Naive thymus-derived CD4-positive, alpha-beta T cell (primary cell): Measurements from ENCODE around the gene SLC22A23. TPM values are rescaled to one million over a fixed set of nuclear protein-coding genes. Genes with fewer than 3 reads are reported as not detected.

Experiments
- ATAC-seq: fragments of 150-1000 bp; cut with Tn5 transposase; 2 replicates; pipeline ENCODE4 v1.10.0; 2021; ENCODE audit warnings: mild to moderate bottlenecking, moderate library complexity
- CTCF ChIA-PET: fragments of 350-600 bp; sonication (Branson Sonifier 250); formaldehyde crosslinking; loops from one replicate; lab custom pipeline; 2021; ENCODE audit warnings: antibody characterized with exemption; lab: Charles Lee
- POLR2A ChIA-PET: fragments of 350-600 bp; sonication (Branson Sonifier 250); formaldehyde crosslinking; loops from one replicate; lab custom pipeline; 2021; ENCODE audit warnings: antibody characterized with exemption, inconsistent platforms; lab: Charles Lee
- DNase-seq, 9 donors: peaks; one replicate each; pipeline versions ENCODE4 v3.0.0 to v3.0.0-alpha.2; 2020 to 2022; ENCODE audit warnings: mixed read lengths in 1 of 9
- H3K27ac ChIP-seq: one replicate; pipeline ENCODE4 v1.7.0; 2013; ENCODE audit warnings: mild to moderate bottlenecking, low read depth, low read length, moderate library complexity
- H3K27me3 ChIP-seq, 2 donors: one replicate each; pipeline ENCODE4 v1.7.0; 2013; ENCODE audit warnings: low read length in 2 of 2, mild to moderate bottlenecking in 2 of 2, moderate library complexity in 2 of 2; ENCODE audit not compliant: control insufficient read depth in 2 of 2, insufficient read depth in 2 of 2
- H3K36me3 ChIP-seq, 3 experiments: 1 replicate in 2 of 3; 2 replicates in 1 of 3; pipeline ENCODE4 v1.7.0; 2013; ENCODE audit warnings: low read length in 3 of 3, mild to moderate bottlenecking in 3 of 3, moderate library complexity in 1 of 3; ENCODE audit not compliant: insufficient read depth in 3 of 3, control insufficient read depth in 2 of 3
- H3K4me1 ChIP-seq, 2 donors: one replicate each; pipeline ENCODE4 v1.7.0; 2013; ENCODE audit warnings: low read length in 2 of 2, mild to moderate bottlenecking in 2 of 2, moderate library complexity in 1 of 2; ENCODE audit not compliant: control insufficient read depth in 2 of 2, insufficient read depth in 2 of 2
- H3K4me3 ChIP-seq: 2 replicates; pipeline ENCODE4 v1.7.0; 2013; ENCODE audit warnings: mild to moderate bottlenecking, low read length
- H3K9me3 ChIP-seq, 3 experiments: 1 replicate in 2 of 3; 2 replicates in 1 of 3; pipeline ENCODE4 v1.7.0; 2013; ENCODE audit warnings: low read length in 3 of 3; ENCODE audit not compliant: control insufficient read depth in 2 of 3
- H3K27ac Mint-ChIP-seq, 9 donors: one replicate each; pipeline ENCODE4 v1.8.0; 2020 to 2022; ENCODE audit warnings: mixed read lengths in 9 of 9, mild to moderate bottlenecking in 8 of 9, moderate library complexity in 5 of 9, inconsistent platforms in 2 of 9
- H3K27me3 Mint-ChIP-seq, 5 donors: one replicate each; pipeline ENCODE4 v1.8.0; 2021 to 2022; ENCODE audit warnings: mixed read lengths in 5 of 5, mild to moderate bottlenecking in 1 of 5
- H3K36me3 Mint-ChIP-seq, 5 donors: one replicate each; pipeline ENCODE4 v1.8.0; 2020 to 2022; ENCODE audit warnings: mixed read lengths in 5 of 5, mild to moderate bottlenecking in 3 of 5, inconsistent platforms in 1 of 5
- H3K4me1 Mint-ChIP-seq, 7 donors: one replicate each; pipeline ENCODE4 v1.8.0; 2020 to 2022; ENCODE audit warnings: mixed read lengths in 7 of 7, mild to moderate bottlenecking in 3 of 7, inconsistent platforms in 1 of 7
- H3K4me3 Mint-ChIP-seq, 10 donors: one replicate each; pipeline ENCODE4 v1.8.0; 2020 to 2022; ENCODE audit warnings: mild to moderate bottlenecking in 10 of 10, mixed read lengths in 10 of 10, moderate library complexity in 6 of 10, inconsistent platforms in 2 of 10
- H3K9me3 Mint-ChIP-seq, 11 donors: one replicate each; pipeline ENCODE4 v1.8.0; 2020 to 2022; ENCODE audit warnings: mixed read lengths in 11 of 11, mild to moderate bottlenecking in 4 of 11, inconsistent platforms in 1 of 11, moderate library complexity in 1 of 11
- intact Hi-C, 2 donors: fragments of 100-400 bp; cut with micrococcal nuclease; formaldehyde crosslinking; loops; one replicate each; pipeline ENCODE4 v1.15.1; 2023
- polyA plus RNA-seq, 2 donors: library from polyadenylated mRNA; unstranded; fragments of 300-500 nt; fragmentation: Illumina TruSeq; gene quantifications; one replicate each; pipeline ENCODE4 v1.2.3, GENCODE V29; 2021
- total RNA-seq, 6 experiments: library from RNA in 5 of 6; stranded (reverse) in 5 of 6; gene quantifications; 1 replicate in 5 of 6; 2 replicates in 1 of 6; pipeline ENCODE4 v1.2.3 and lab custom pipeline; 2021 to 2026

The SLC22A23 gene
- total and polyA plus RNA-seq, 7 experiments from 2014 or later = 1.1 to 23.8 (median 13.6) TPM

DNA sequence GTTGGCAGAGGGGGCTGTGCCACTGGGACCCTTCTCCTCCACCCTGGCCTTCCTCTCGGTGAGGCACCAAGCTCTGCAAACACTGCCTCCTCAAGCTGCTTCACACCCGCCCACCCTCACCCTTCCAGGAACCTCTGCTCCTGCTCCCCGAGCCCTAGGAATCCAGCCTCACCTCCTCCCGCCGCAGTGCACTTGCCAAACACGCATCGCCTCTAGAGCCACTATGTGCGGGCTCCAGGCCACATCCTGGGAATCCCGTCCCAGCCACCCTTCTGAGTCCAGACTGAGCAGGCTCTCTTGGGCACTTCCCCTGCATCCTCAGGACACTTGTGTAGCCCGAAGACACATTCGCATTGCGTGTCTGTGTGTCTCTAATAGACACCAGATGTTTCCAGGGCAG is 179.6 kb downstream of the SLC22A23 start:
- H3K27me3 ChIP-seq = no peaks in the 10 kb centered on the region
- H3K36me3 Mint-ChIP-seq = peaks cover 0 to 4% (median 0%) of the 10 kb centered on the region in 5 donors
- no peaks in the 10 kb centered on the region for H3K9me3 ChIP-seq
- peaks cover 0 to 5% of the 10 kb centered on the region in 2 donors for H3K4me1 ChIP-seq
- intact Hi-C loops = loop anchor here (5.0 to 10.0 kb wide), 4 partner anchors 80 to 710 kb away; no protein-coding TSS in a partner anchor
- no peak overlapping the region for H3K4me3 Mint-ChIP-seq
- peak overlapping the region in 1 of 9 donors; percentile 77 for H3K27ac Mint-ChIP-seq
- H3K4me3 ChIP-seq = no peak overlapping the region
- DNase-seq (no peak), ATAC-seq (no peak)
- H3K4me1 Mint-ChIP-seq = peaks cover 3 to 21% (median 9%) of the 10 kb centered on the region in 7 donors
- H3K27me3 Mint-ChIP-seq = no peaks in the 10 kb centered on the region
- H3K27ac ChIP-seq = no peak overlapping the region
- ChIA-PET CTCF (interaction anchor here (1.3 kb wide), 1 partner anchor 9 kb away, joined by 4 read pairs; no protein-coding TSS in a partner anchor), POLR2A (no interaction called here)
- peaks cover 0 to 16% (median 0%) of the 10 kb centered on the region in 3 experiments for H3K36me3 ChIP-seq
- peaks cover 0 to 3% (median 0%) of the 10 kb centered on the region in 11 donors for H3K9me3 Mint-ChIP-seq

DNA sequence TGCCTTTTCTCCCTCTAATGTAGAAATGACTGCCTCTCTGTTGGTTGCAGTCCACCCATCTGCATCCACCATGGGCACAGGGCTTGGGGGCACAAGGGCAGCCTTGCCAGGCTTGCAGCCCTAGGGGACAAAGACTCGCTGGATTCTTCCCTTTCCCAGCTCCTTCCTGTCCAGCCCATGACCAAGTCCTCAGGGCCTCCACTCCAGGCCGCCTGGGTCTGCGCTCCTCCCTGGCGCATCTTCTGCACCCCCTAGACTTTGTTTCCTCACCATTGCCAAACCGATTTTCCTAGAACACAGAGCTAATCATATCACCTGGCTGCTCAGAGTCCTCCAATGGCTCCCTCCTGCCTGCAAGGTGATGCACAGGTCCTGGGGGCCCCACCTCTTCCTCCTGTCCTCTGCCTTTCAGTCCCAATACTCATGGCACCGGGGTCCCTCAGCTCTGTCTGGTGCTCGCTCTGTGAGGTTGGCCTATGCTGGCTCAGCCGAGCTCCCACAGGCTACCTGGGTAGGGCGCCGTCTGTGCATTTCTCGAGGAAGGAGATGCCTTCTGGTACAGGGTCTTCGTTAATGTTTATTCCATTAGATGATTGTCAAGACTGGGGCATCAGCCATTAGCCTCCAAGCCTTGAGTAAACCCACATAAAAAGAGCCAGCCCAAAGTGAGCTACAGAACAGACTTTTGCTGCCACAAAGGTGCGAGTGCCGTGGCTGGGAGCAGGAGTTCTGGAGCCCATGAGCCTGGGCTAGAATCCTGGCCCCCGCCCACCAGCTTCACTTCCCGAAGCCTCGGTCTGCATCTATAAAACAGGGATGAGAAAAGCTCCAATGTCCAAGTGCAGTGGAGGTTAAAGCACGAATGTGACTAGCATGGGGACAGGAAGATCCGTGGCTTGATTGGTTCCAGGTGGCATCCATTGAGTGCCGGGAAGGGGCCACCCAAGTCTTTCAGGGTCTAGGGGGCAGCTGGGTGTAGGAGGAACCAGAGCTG is 180.4 kb downstream of the SLC22A23 start:
- ChIA-PET CTCF (interaction anchor here (0.8 to 1.3 kb wide), 2 partner anchors 10 to 456 kb away, joined by 3 to 4 read pairs; no protein-coding TSS in a partner anchor), POLR2A (no interaction called here)
- Histone ChIP-seq H3K27me3 (no peaks in the 10 kb centered on the region), H3K36me3 (peaks cover 0 to 23% (median 0%) of the 10 kb centered on the region in 3 experiments), H3K4me1 (peaks cover 0 to 5% of the 10 kb centered on the region in 2 donors), H3K9me3 (no peaks in the 10 kb centered on the region), H3K4me3 (no peak overlapping the region), H3K27ac (no peak overlapping the region)
- Mint-ChIP-seq H3K9me3 (peaks cover 0 to 3% (median 0%) of the 10 kb centered on the region in 11 donors), H3K4me3 (no peak overlapping the region), H3K27me3 (no peaks in the 10 kb centered on the region), H3K36me3 (peaks cover 0 to 10% (median 0%) of the 10 kb centered on the region in 5 donors), H3K27ac (peak overlapping the region in 4 of 9 donors; percentile 61 to 77 (median 72)), H3K4me1 (peaks cover 3 to 27% (median 15%) of the 10 kb centered on the region in 7 donors)
- intact Hi-C loops = loop anchor here (5.0 to 10.0 kb wide), 4 partner anchors 81 to 711 kb away; no protein-coding TSS in a partner anchor
- ATAC-seq (no peak), DNase-seq (no peak)

GRCh38 chr6:3273707-3274521 is 182.9 kb downstream of the SLC22A23 start:
- Histone ChIP-seq H3K4me3 (no peak overlapping the region), H3K36me3 (peaks cover 0 to 43% (median 0%) of the 10 kb centered on the region in 3 experiments), H3K9me3 (no peaks in the 10 kb centered on the region), H3K27ac (no peak overlapping the region), H3K27me3 (no peaks in the 10 kb centered on the region), H3K4me1 (no peaks in the 10 kb centered on the region)
- DNase-seq = no peak
- no peak overlapping the region for H3K4me3 Mint-ChIP-seq
- peak overlapping the region in 7 of 9 donors; percentile 32 to 87 (median 62) for H3K27ac Mint-ChIP-seq
- no peaks in the 10 kb centered on the region for H3K27me3 Mint-ChIP-seq
- intact Hi-C loops = loop anchor here in 1 of 2 donors (10.0 kb wide), 1 partner anchor 661 kb away; no protein-coding TSS in a partner anchor
- H3K4me1 Mint-ChIP-seq = peaks cover 3 to 41% (median 22%) of the 10 kb centered on the region in 7 donors
- H3K9me3 Mint-ChIP-seq = peaks cover 0 to 1% (median 0%) of the 10 kb centered on the region in 11 donors
- ATAC-seq = no peak
- POLR2A ChIA-PET = no interaction called here
- peaks cover 0 to 26% (median 7%) of the 10 kb centered on the region in 5 donors for H3K36me3 Mint-ChIP-seq
- CTCF ChIA-PET = interaction anchor here (0.6 to 1.2 kb wide), 2 partner anchors 459 to 706 kb away, joined by 3 to 4 read pairs; no protein-coding TSS in a partner anchor

DNA sequence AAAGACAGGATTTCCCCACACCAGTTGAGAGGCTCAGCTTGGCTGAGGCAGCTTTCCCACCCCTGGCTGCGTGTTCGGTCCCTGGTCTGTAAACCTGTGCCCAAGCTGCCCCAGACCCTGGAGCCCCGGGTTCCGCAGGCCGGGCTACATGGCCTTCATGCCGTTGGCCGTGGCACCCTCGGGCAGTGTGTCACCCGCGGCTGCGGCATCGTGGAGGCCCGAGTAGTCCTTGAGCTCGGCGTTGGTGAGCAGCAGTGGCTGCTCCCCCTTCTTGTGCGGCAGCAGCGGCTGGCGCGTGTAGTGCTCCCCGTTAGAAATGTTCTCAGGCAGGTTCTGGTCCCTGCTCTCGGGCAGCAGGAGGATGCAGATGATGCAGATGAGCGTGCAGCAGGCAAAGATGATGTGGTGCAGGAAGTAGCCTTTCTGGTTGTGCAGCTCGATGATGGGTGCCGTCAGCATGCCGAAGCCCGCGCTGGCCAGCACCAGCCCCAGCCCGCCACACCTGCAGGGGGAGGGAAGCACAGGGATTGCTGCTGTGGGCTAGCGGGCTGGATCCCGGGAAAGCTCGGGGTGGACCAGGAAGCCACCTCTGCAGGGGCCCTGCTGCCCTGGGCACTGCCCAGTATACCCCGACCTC is 183.8 kb downstream of the SLC22A23 start:
- Histone ChIP-seq H3K4me3 (no peak overlapping the region), H3K4me1 (no peaks in the 10 kb centered on the region), H3K36me3 (peaks cover 0 to 52% (median 0%) of the 10 kb centered on the region in 3 experiments), H3K27me3 (no peaks in the 10 kb centered on the region), H3K9me3 (no peaks in the 10 kb centered on the region), H3K27ac (no peak overlapping the region)
- ChIA-PET POLR2A (no interaction called here), CTCF (no interaction called here)
- Mint-ChIP-seq H3K4me3 (no peak overlapping the region), H3K9me3 (peaks cover 0 to 1% (median 0%) of the 10 kb centered on the region in 11 donors), H3K4me1 (peaks cover 0 to 47% (median 31%) of the 10 kb centered on the region in 7 donors), H3K36me3 (peaks cover 0 to 28% (median 9%) of the 10 kb centered on the region in 5 donors), H3K27me3 (no peaks in the 10 kb centered on the region), H3K27ac (no peak overlapping the region)
- no peak for DNase-seq
- no peak for ATAC-seq
- intact Hi-C loops = loop anchor here in 1 of 2 donors (10.0 kb wide), 1 partner anchor 662 kb away; no protein-coding TSS in a partner anchor

DNA sequence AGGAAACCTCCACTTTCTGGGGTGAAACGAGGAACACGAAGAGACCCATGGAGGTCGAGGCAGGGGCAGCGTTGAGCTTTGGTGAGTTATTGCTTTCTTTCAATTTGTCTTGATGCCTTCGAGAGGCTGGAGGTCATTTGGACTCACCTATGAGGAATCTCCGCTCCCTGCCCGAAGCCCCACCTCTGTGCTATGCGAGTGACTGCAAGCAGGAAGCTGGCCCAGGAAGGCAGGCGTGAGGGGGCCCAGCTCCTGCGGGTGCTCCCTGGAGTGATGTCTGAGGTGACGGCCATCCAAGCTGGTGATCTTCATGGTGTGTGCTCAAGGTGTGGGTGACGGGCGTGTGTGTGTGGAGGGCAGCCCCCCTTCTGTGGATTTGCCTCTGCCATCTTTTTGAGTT is 185.1 kb downstream of the SLC22A23 start:
- H3K4me1 ChIP-seq = no peaks in the 10 kb centered on the region
- Mint-ChIP-seq H3K9me3 (peaks cover 0 to 1% (median 0%) of the 10 kb centered on the region in 11 donors), H3K36me3 (peaks cover 0 to 35% (median 14%) of the 10 kb centered on the region in 5 donors), H3K4me1 (peaks cover 2 to 53% (median 39%) of the 10 kb centered on the region in 7 donors), H3K27me3 (no peaks in the 10 kb centered on the region), H3K27ac (peak overlapping the region in 3 of 9 donors; percentile 22 to 40 (median 37)), H3K4me3 (no peak overlapping the region)
- POLR2A ChIA-PET = no interaction called here
- DNase-seq (no peak), ATAC-seq (no peak)
- H3K27me3 ChIP-seq = no peaks in the 10 kb centered on the region
- CTCF ChIA-PET = interaction anchor here (0.6 to 1.2 kb wide), 2 partner anchors 65 to 884 kb away, joined by 4 to 8 read pairs; no protein-coding TSS in a partner anchor
- no peak overlapping the region for H3K4me3 ChIP-seq
- intact Hi-C loops = loop anchor here in 1 of 2 donors (10.0 kb wide), 1 partner anchor 663 kb away; no protein-coding TSS in a partner anchor
- H3K36me3 ChIP-seq = peaks cover 0 to 59% (median 5%) of the 10 kb centered on the region in 3 experiments
- H3K27ac ChIP-seq = no peak overlapping the region
- H3K9me3 ChIP-seq = no peaks in the 10 kb centered on the region
